CD4-positive, alpha-beta T cell (primary cell): ENCODE measurements around the gene CCDC17. TPM values are rescaled to one million over a fixed set of nuclear protein-coding genes. Genes with fewer than 3 reads are reported as not detected.
A peak's percentile ranks its signal among the peaks of the same experiment; 100 is the strongest.

Source experiments
- ATAC-seq: fragments of 200-7000 bp; cut with Tn5 transposase; one replicate; pipeline ENCODE4 v1.10.0; 2022; ENCODE audit warnings: mild to moderate bottlenecking; ENCODE audit not compliant: poor library complexity
- CTCF ChIA-PET: fragments of 350-600 bp; sonication (Branson Sonifier 250); formaldehyde crosslinking; loops from one replicate; lab custom pipeline; 2021; ENCODE audit warnings: antibody characterized with exemption, inconsistent platforms; lab: Charles Lee
- POLR2A ChIA-PET: fragments of 350-600 bp; sonication (Branson Sonifier 250); formaldehyde crosslinking; loops from one replicate; lab custom pipeline; 2021; ENCODE audit warnings: antibody characterized with exemption, inconsistent platforms; lab: Charles Lee
- DNase-seq, 14 experiments: peaks; one replicate each; pipeline ENCODE4 v3.0.0-alpha.2; 2013 to 2020; ENCODE audit warnings: mixed read lengths in 2 of 14
- H3K27ac ChIP-seq, 2 donors: one replicate each; pipeline versions ENCODE4 v1.5.1 to v1.7.0; 2013; ENCODE audit warnings: low read length in 2 of 2, low read depth in 1 of 2, mild to moderate bottlenecking in 1 of 2
- H3K27me3 ChIP-seq, 2 experiments: 1 replicate in 1 of 2; 2 replicates in 1 of 2; pipeline versions ENCODE4 v1.6.1 to v1.7.0; 2013; ENCODE audit warnings: low read length in 2 of 2, control low read depth in 1 of 2, mild to moderate bottlenecking in 1 of 2, moderate library complexity in 1 of 2; ENCODE audit not compliant: insufficient read depth in 2 of 2, control insufficient read depth in 1 of 2
- H3K36me3 ChIP-seq: one replicate; pipeline ENCODE4 v1.6.1; 2013; ENCODE audit warnings: low read length, control low read depth; ENCODE audit not compliant: insufficient read depth
- H3K4me1 ChIP-seq: one replicate; pipeline ENCODE4 v1.6.1; 2013; ENCODE audit warnings: low read length, control low read depth; ENCODE audit not compliant: insufficient read depth
- H3K4me3 ChIP-seq: one replicate; pipeline ENCODE4 v1.5.1; 2013; ENCODE audit warnings: mild to moderate bottlenecking, low read length, moderate library complexity
- H3K9me3 ChIP-seq, 2 experiments: 1 replicate in 1 of 2; 2 replicates in 1 of 2; pipeline versions ENCODE4 v1.6.1 to v1.7.0; 2013; ENCODE audit warnings: low read length in 2 of 2, mild to moderate bottlenecking in 2 of 2, control low read depth in 1 of 2, moderate library complexity in 1 of 2; ENCODE audit not compliant: control insufficient read depth in 1 of 2, insufficient read depth in 1 of 2
- H3K27ac Mint-ChIP-seq: one replicate; pipeline ENCODE4 v1.8.0; 2020; ENCODE audit warnings: mixed read lengths
- H3K27me3 Mint-ChIP-seq: one replicate; pipeline ENCODE4 v1.8.0; 2021; ENCODE audit warnings: mixed read lengths
- H3K36me3 Mint-ChIP-seq: one replicate; pipeline ENCODE4 v1.8.0; 2021; ENCODE audit warnings: low read depth, mixed read lengths
- H3K4me1 Mint-ChIP-seq: one replicate; pipeline ENCODE4 v1.8.0; 2021; ENCODE audit warnings: low read depth, mixed read lengths
- H3K4me3 Mint-ChIP-seq: one replicate; pipeline ENCODE4 v1.8.0; 2020; ENCODE audit warnings: mild to moderate bottlenecking, mixed read lengths
- H3K9me3 Mint-ChIP-seq: one replicate; pipeline ENCODE4 v1.8.0; 2020; ENCODE audit warnings: mixed read lengths
- CTCF ChIP-seq: fragments of 200-600 bp; IDR thresholded peaks from one replicate; pipeline ENCODE4 v1.8.0; 2022; ENCODE audit warnings: antibody characterized with exemption, mild to moderate bottlenecking
- intact Hi-C, 2 experiments: fragments of 100-400 bp; cut with DNase I in 1 of 2; cut with micrococcal nuclease in 1 of 2; formaldehyde crosslinking; loops; one replicate each; pipeline versions ENCODE4 v1.15.1 to v1.9.0; 2023 to 2025; cut with DNase I, micrococcal nuclease
- total RNA-seq, 174 experiments: library from RNA in 2 of 174; stranded (reverse) in 2 of 174; gene quantifications; one replicate each; pipeline ENCODE4 v1.2.3 and lab custom pipeline; 2021 to 2026

The CCDC17 gene
- total RNA-seq, 2 experiments from 2014 or later: 2.1 to 2.3 TPM

- CTCF ChIA-PET: no interaction called here
- H3K27ac Mint-ChIP-seq: peak overlapping the region; percentile 16
Observed at GRCh38 chr1:45640293-45640692, 16.4 kb upstream of the CCDC17 start.

GRCh38 chr1:45635211-45635610 is 11.4 kb upstream of the CCDC17 start:
- Histone ChIP-seq H3K27me3 (no peaks in the 10 kb centered on the region), H3K9me3 (no peaks in the 10 kb centered on the region), H3K36me3 (peaks cover 97% of the 10 kb centered on the region), H3K27ac (no peak overlapping the region), H3K4me1 (no peaks in the 10 kb centered on the region), H3K4me3 (no peak overlapping the region)
- H3K36me3 Mint-ChIP-seq: peaks cover 13% of the 10 kb centered on the region
- H3K9me3 Mint-ChIP-seq: no peaks in the 10 kb centered on the region
- ChIA-PET POLR2A (no interaction called here), CTCF (no interaction called here)
- DNase-seq (no peak), ATAC-seq (no peak)
- H3K4me1 Mint-ChIP-seq: no peaks in the 10 kb centered on the region
- intact Hi-C loops: no loop called here
- no peak for TF ChIP-seq CTCF
- H3K27me3 Mint-ChIP-seq: no peaks in the 10 kb centered on the region
- H3K27ac Mint-ChIP-seq: no peak overlapping the region
- no peak overlapping the region for H3K4me3 Mint-ChIP-seq

More at GRCh38 chr1:45640293-45640692, 16.4 kb upstream of the CCDC17 start:
- ATAC-seq (no peak), DNase-seq (no peak)
- POLR2A ChIA-PET: no interaction called here
- no peaks in the 10 kb centered on the region for H3K4me1 Mint-ChIP-seq
- peaks cover 45% of the 10 kb centered on the region for H3K36me3 Mint-ChIP-seq
- no peaks in the 10 kb centered on the region for H3K27me3 ChIP-seq
- no peaks in the 10 kb centered on the region for H3K9me3 ChIP-seq
- TF ChIP-seq CTCF: no peak
- intact Hi-C loops: no loop called here
- H3K36me3 ChIP-seq: peaks cover 78% of the 10 kb centered on the region
- no peak overlapping the region for H3K27ac ChIP-seq
- H3K4me3 ChIP-seq: no peak overlapping the region
- H3K4me3 Mint-ChIP-seq: no peak overlapping the region
- H3K9me3 Mint-ChIP-seq: no peaks in the 10 kb centered on the region
- no peaks in the 10 kb centered on the region for H3K27me3 Mint-ChIP-seq
- H3K4me1 ChIP-seq: no peaks in the 10 kb centered on the region

GRCh38 chr1:45630429-45630828 is 6.6 kb upstream of the CCDC17 start:
- no peak overlapping the region for H3K27ac Mint-ChIP-seq
- no peak overlapping the region for H3K4me3 Mint-ChIP-seq
- ATAC-seq (no peak), DNase-seq (no peak)
- no peaks in the 10 kb centered on the region for H3K4me1 Mint-ChIP-seq
- no peaks in the 10 kb centered on the region for H3K27me3 Mint-ChIP-seq
- peaks cover 51% of the 10 kb centered on the region for H3K36me3 Mint-ChIP-seq
- no peaks in the 10 kb centered on the region for H3K9me3 ChIP-seq
- no peak overlapping the region for H3K27ac ChIP-seq
- no peaks in the 10 kb centered on the region for H3K9me3 Mint-ChIP-seq
- TF ChIP-seq CTCF: no peak
- no peaks in the 10 kb centered on the region for H3K4me1 ChIP-seq
- intact Hi-C loops: no loop called here
- H3K4me3 ChIP-seq: no peak overlapping the region
- no peaks in the 10 kb centered on the region for H3K27me3 ChIP-seq
- ChIA-PET CTCF (interaction anchor here (0.6 kb wide), 1 partner anchor 102 kb away, joined by 3 read pairs; no protein-coding TSS in a partner anchor), POLR2A (no interaction called here)
- peaks cover 82% of the 10 kb centered on the region for H3K36me3 ChIP-seq
